Esophagus muscularis mucosa (tissue), 4 donors: ENCODE results near the gene ARHGEF12. TPM values are rescaled to one million over a fixed set of nuclear protein-coding genes. Genes with fewer than 3 reads are reported as not detected.

Source experiments
- DNase-seq: peaks from one replicate; pipeline ENCODE4 v3.0.0-alpha.2; 2017; ENCODE audit errors: extremely low spot score
- H3K27ac ChIP-seq, 4 donors: fragments of 200-600 bp; sonication (generic); replicated peaks in 1 of 4; 1 replicate in 3 of 4; 2 replicates in 1 of 4; pipeline ENCODE4 v1.5.1; 2016 to 2019; ENCODE audit warnings: mild to moderate bottlenecking in 1 of 4
- H3K27me3 ChIP-seq, 4 donors: fragments of 200-600 bp; sonication (generic); one replicate each; pipeline versions ENCODE4 v1.5.1 to v1.6.0; 2016 to 2019
- H3K36me3 ChIP-seq, 4 donors: fragments of 200-600 bp; sonication (generic); one replicate each; pipeline ENCODE4 v1.5.1; 2016 to 2019
- H3K4me1 ChIP-seq, 4 donors: fragments of 200-600 bp; sonication (generic); one replicate each; pipeline ENCODE4 v1.5.1; 2016 to 2019
- H3K4me3 ChIP-seq, 4 donors: fragments of 200-600 bp; sonication (generic); 1 replicate in 2 of 4; 2 replicates in 2 of 4; pipeline ENCODE4 v1.5.1; 2016 to 2019; ENCODE audit warnings: mild to moderate bottlenecking in 4 of 4, moderate library complexity in 1 of 4
- H3K9me3 ChIP-seq, 4 donors: fragments of 200-600 bp; sonication (generic); 1 replicate in 3 of 4; 2 replicates in 1 of 4; pipeline ENCODE4 v1.5.1; 2016 to 2019
- CTCF ChIP-seq, 3 experiments: fragments of 200-600 bp in 2 of 3; fragments of 450-650 bp in 1 of 3; sonication (generic) in 2 of 3; IDR thresholded peaks; one replicate each; pipeline ENCODE4 v1.5.1; 2017 to 2019; ENCODE audit warnings: antibody characterized with exemption in 3 of 3, mild to moderate bottlenecking in 2 of 3, moderate library complexity in 1 of 3
- EP300 ChIP-seq: sonication (generic); formaldehyde crosslinking; IDR thresholded peaks from one replicate; pipeline ENCODE4 v1.6.1; 2017; ENCODE audit warnings: antibody characterized with exemption
- POLR2A ChIP-seq: fragments of 450-650 bp; IDR thresholded peaks from one replicate; pipeline ENCODE4 v1.6.1; 2017; ENCODE audit warnings: antibody characterized with exemption, moderate library complexity, mild to moderate bottlenecking, low read depth
- POLR2AphosphoS5 ChIP-seq, 2 donors: sonication (generic); formaldehyde crosslinking; IDR thresholded peaks; one replicate each; pipeline ENCODE4 v1.6.1; 2017; ENCODE audit warnings: antibody characterized with exemption in 2 of 2
- WGBS: methylation state at CpG from one replicate; pipeline ENCODE4 v1.1.5; 2018; 5-methylcytosine and 5-hydroxymethylcytosine counted together
- intact Hi-C: fragments of 100-400 bp; cut with DNase I; formaldehyde crosslinking; loops from one replicate; pipeline ENCODE4 v1.15.1; 2023
- total RNA-seq, 4 donors: library from RNA; depleted of rRNA; stranded (reverse); fragments of >200 nt; gene quantifications; one replicate each; pipeline versions ENCODE4 v1.1.0 to v1.2.1, GENCODE V29; 2016

Gene ARHGEF12
- total RNA-seq, 4 donors from 2014 or later, result 89.1 to 118 (median 106) TPM

- H3K27ac ChIP-seq, result no peak overlapping the region
These were observed 196.6 kb downstream of the ARHGEF12 start for GRCh38 chr11:120532832-120533196.

GRCh38 chr11:120536091-120536796, 200.0 kb downstream of the ARHGEF12 start:
- no peak for DNase-seq
- TF ChIP-seq EP300, result no peak
- no peak for TF ChIP-seq POLR2AphosphoS5 (IDR thresholded peaks at IDR 0.05)
- TF ChIP-seq CTCF (IDR thresholded peaks at IDR 0.05), result no peak
- no peak for TF ChIP-seq POLR2A
- WGBS, result 90% methylated on average over 13 of the region's 13 CpGs
- H3K4me1 ChIP-seq, result peaks cover 0 to 4% (median 2%) of the 10 kb centered on the region in 4 donors
- H3K4me3 ChIP-seq, result no peak overlapping the region
- H3K36me3 ChIP-seq, result no peaks in the 10 kb centered on the region
- intact Hi-C loops, result no loop called here
- H3K27ac ChIP-seq, result no peak overlapping the region
- no peaks in the 10 kb centered on the region for H3K9me3 ChIP-seq
- H3K27me3 ChIP-seq, result peaks cover 0 to 12% (median 2%) of the 10 kb centered on the region in 4 donors

More at GRCh38 chr11:120532832-120533196, 196.6 kb downstream of the ARHGEF12 start:
- DNase-seq, result no peak
- intact Hi-C loops, result no loop called here
- H3K36me3 ChIP-seq, result no peaks in the 10 kb centered on the region
- no peak overlapping the region for H3K4me3 ChIP-seq
- H3K27me3 ChIP-seq, result peaks cover 0 to 42% (median 2%) of the 10 kb centered on the region in 4 donors
- TF ChIP-seq CTCF (IDR thresholded peaks at IDR 0.05) (no peak), POLR2A (no peak), EP300 (no peak), POLR2AphosphoS5 (IDR thresholded peaks at IDR 0.05) (no peak)
- H3K4me1 ChIP-seq, result peaks cover 0 to 4% (median 2%) of the 10 kb centered on the region in 4 donors
- WGBS, result 65% methylated on average over 5 of the region's 5 CpGs
- H3K9me3 ChIP-seq, result no peaks in the 10 kb centered on the region

- Histone ChIP-seq H3K4me1 (peaks cover 0 to 4% (median 2%) of the 10 kb centered on the region in 4 donors), H3K36me3 (no peaks in the 10 kb centered on the region), H3K9me3 (peaks cover 0 to 5% (median 0%) of the 10 kb centered on the region in 4 donors), H3K4me3 (no peak overlapping the region), H3K27me3 (peaks cover 0 to 6% (median 2%) of the 10 kb centered on the region in 4 donors), H3K27ac (no peak overlapping the region)
- TF ChIP-seq POLR2A, result no peak
- no peak for TF ChIP-seq POLR2AphosphoS5 (IDR thresholded peaks at IDR 0.05)
- TF ChIP-seq EP300, result no peak
- no peak for TF ChIP-seq CTCF (IDR thresholded peaks at IDR 0.05)
- intact Hi-C loops, result no loop called here
- DNase-seq, result no peak
- 90% methylated on average over 10 of the region's 11 CpGs for WGBS
These were observed 200.6 kb downstream of the ARHGEF12 start for GRCh38 chr11:120536797-120537169.

GRCh38 chr11:120537996-120538395, 201.8 kb downstream of the ARHGEF12 start:
- H3K4me1 ChIP-seq, result no peaks in the 10 kb centered on the region
- H3K27me3 ChIP-seq, result peaks cover 0 to 3% (median 0%) of the 10 kb centered on the region in 4 donors
- H3K9me3 ChIP-seq, result peaks cover 0 to 6% (median 0%) of the 10 kb centered on the region in 4 donors
- DNase-seq, result no peak
- no peaks in the 10 kb centered on the region for H3K36me3 ChIP-seq
- 94% methylated on average over 10 of the region's 12 CpGs for WGBS
- intact Hi-C loops, result no loop called here
- H3K4me3 ChIP-seq, result no peak overlapping the region
- no peak for TF ChIP-seq EP300
- no peak for TF ChIP-seq CTCF (IDR thresholded peaks at IDR 0.05)
- TF ChIP-seq POLR2A, result no peak
- no peak for TF ChIP-seq POLR2AphosphoS5 (IDR thresholded peaks at IDR 0.05)
- no peak overlapping the region for H3K27ac ChIP-seq

- H3K36me3 ChIP-seq, result no peaks in the 10 kb centered on the region
- peaks cover 0 to 6% (median 0%) of the 10 kb centered on the region in 4 donors for H3K9me3 ChIP-seq
- intact Hi-C loops, result no loop called here
- no peak for TF ChIP-seq CTCF (IDR thresholded peaks at IDR 0.05)
- no peak for TF ChIP-seq POLR2AphosphoS5 (IDR thresholded peaks at IDR 0.05)
- no peak for TF ChIP-seq POLR2A
- TF ChIP-seq EP300, result no peak
- H3K4me1 ChIP-seq, result no peaks in the 10 kb centered on the region
- no peak overlapping the region for H3K4me3 ChIP-seq
- DNase-seq, result no peak
- peaks cover 0 to 2% (median 0%) of the 10 kb centered on the region in 4 donors for H3K27me3 ChIP-seq
- WGBS, result 100% methylated on average over 2 of the region's 2 CpGs
- no peak overlapping the region for H3K27ac ChIP-seq
These were observed 202.5 kb downstream of the ARHGEF12 start for GRCh38 chr11:120538707-120539106.
